B cell (primary cell): ENCODE measurements around the gene TRIM24. TPM values are rescaled to one million over a fixed set of nuclear protein-coding genes. Genes with fewer than 3 reads are reported as not detected.

Experiments used
- ATAC-seq: fragments of 200-7000 bp; cut with Tn5 transposase; one replicate; pipeline ENCODE4 v1.10.0; 2021; ENCODE audit warnings: low read depth, mild to moderate bottlenecking, moderate number of reproducible peaks, moderate library complexity
- CTCF ChIA-PET: fragments of 350-600 bp; sonication (Branson Sonifier 250); formaldehyde crosslinking; loops from one replicate; lab custom pipeline; 2021; ENCODE audit warnings: antibody characterized with exemption, inconsistent platforms; lab: Charles Lee
- POLR2A ChIA-PET: fragments of 350-600 bp; sonication (Branson Sonifier 250); formaldehyde crosslinking; loops from one replicate; lab custom pipeline; 2021; ENCODE audit warnings: antibody characterized with exemption; lab: Charles Lee
- DNase-seq: peaks from one replicate; pipeline ENCODE4 v3.0.0; 2013
- H2AFZ ChIP-seq: 2 replicates; pipeline ENCODE4 v1.6.1; 2012; ENCODE audit warnings: mild to moderate bottlenecking, low read depth, low read length; ENCODE audit not compliant: insufficient read depth, poor library complexity, severe bottlenecking
- H3K27ac ChIP-seq, 2 donors: 1 replicate in 1 of 2; 2 replicates in 1 of 2; pipeline ENCODE4 v1.5.1; 2012 to 2013; ENCODE audit warnings: low read length in 2 of 2, mild to moderate bottlenecking in 2 of 2, moderate library complexity in 1 of 2
- H3K27me3 ChIP-seq, 4 experiments: fragments of 200-600 bp in 1 of 4; sonication (generic) in 1 of 4; replicated peaks in 1 of 4; 1 replicate in 2 of 4; 2 replicates in 2 of 4; pipeline versions ENCODE4 v1.6.1 to v1.7.0; 2013 to 2016; ENCODE audit warnings: low read length in 3 of 4, mild to moderate bottlenecking in 2 of 4, mixed read lengths in 1 of 4, moderate library complexity in 1 of 4; ENCODE audit not compliant: insufficient read depth in 4 of 4, control insufficient read depth in 3 of 4; ENCODE audit errors: control extremely low read depth in 1 of 4
- H3K36me3 ChIP-seq, 2 experiments: replicated peaks in 1 of 2; 1 replicate in 1 of 2; 2 replicates in 1 of 2; pipeline versions ENCODE4 v1.6.1 to v1.7.1; 2013; ENCODE audit warnings: low read length in 1 of 2; ENCODE audit not compliant: insufficient read depth in 2 of 2, control insufficient read depth in 1 of 2; ENCODE audit errors: control extremely low read depth in 1 of 2, extremely low read depth in 1 of 2
- H3K4me1 ChIP-seq, 2 donors: fragments of 200-600 bp in 1 of 2; sonication (generic) in 1 of 2; 1 replicate in 1 of 2; 2 replicates in 1 of 2; pipeline versions ENCODE4 v1.5.1 to v1.6.1; 2013 to 2017; ENCODE audit warnings: low read length in 2 of 2; ENCODE audit not compliant: control insufficient read depth in 2 of 2, insufficient read depth in 2 of 2
- H3K4me2 ChIP-seq: replicated peaks from 2 replicates; pipeline ENCODE3; 2012; ENCODE audit warnings: mild to moderate bottlenecking, low read depth, low read length; ENCODE audit not compliant: poor library complexity, severe bottlenecking
- H3K4me3 ChIP-seq, 5 experiments: fragments of 200-600 bp in 1 of 5; sonication (generic) in 1 of 5; 1 replicate in 3 of 5; 2 replicates in 2 of 5; pipeline versions ENCODE4 v1.5.1 to v1.7.0; 2011 to 2016; ENCODE audit warnings: low read length in 4 of 5, mild to moderate bottlenecking in 4 of 5, low read depth in 2 of 5, control low read depth in 1 of 5, moderate library complexity in 1 of 5; ENCODE audit not compliant: insufficient read depth in 1 of 5; ENCODE audit errors: control extremely low read depth in 1 of 5, extremely low read depth in 1 of 5
- H3K79me2 ChIP-seq: fragments of 200-600 bp; sonication (generic); one replicate; pipeline ENCODE4 v1.6.0; 2016; ENCODE audit warnings: low read length; ENCODE audit not compliant: control insufficient read depth, insufficient read depth
- H3K9ac ChIP-seq: fragments of 200-600 bp; sonication (generic); 2 replicates; pipeline ENCODE4 v1.6.1; 2017; ENCODE audit warnings: mild to moderate bottlenecking, low read length, moderate library complexity
- H3K9me3 ChIP-seq, 3 donors: one replicate each; pipeline versions ENCODE4 v1.6.1 to v1.7.1; 2013; ENCODE audit warnings: low read length in 2 of 3; ENCODE audit not compliant: control insufficient read depth in 2 of 3, insufficient read depth in 1 of 3; ENCODE audit errors: control extremely low read depth in 1 of 3
- H4K20me1 ChIP-seq: 2 replicates; pipeline ENCODE4 v1.6.0; 2012; ENCODE audit warnings: mild to moderate bottlenecking, low read length; ENCODE audit not compliant: insufficient read depth, control insufficient read depth, poor library complexity, severe bottlenecking
- H3K27ac Mint-ChIP-seq: one replicate; pipeline ENCODE4 v1.8.0; 2021; ENCODE audit warnings: mixed read lengths
- H3K27me3 Mint-ChIP-seq: one replicate; pipeline ENCODE4 v1.8.0; 2021; ENCODE audit warnings: mixed read lengths
- H3K4me1 Mint-ChIP-seq: one replicate; pipeline ENCODE4 v1.8.0; 2021; ENCODE audit warnings: mixed read lengths
- H3K4me3 Mint-ChIP-seq: one replicate; pipeline ENCODE4 v1.8.0; 2021; ENCODE audit warnings: mixed read lengths
- H3K9me3 Mint-ChIP-seq: one replicate; pipeline ENCODE4 v1.8.0; 2022; ENCODE audit warnings: mixed read lengths; ENCODE audit not compliant: insufficient read depth
- EZH2 ChIP-seq: IDR thresholded peaks from 2 replicates; pipeline ENCODE4 v1.6.1; 2012; ENCODE audit warnings: borderline replicate concordance, low read depth, mild to moderate bottlenecking, moderate library complexity, low read length; ENCODE audit not compliant: insufficient read depth, poor library complexity, severe bottlenecking
- WGBS: methylation state at CpG from one replicate; pipeline ENCODE4 v1.1.5; 2013; ENCODE audit warnings: missing lambda C conversion rate; ENCODE audit not compliant: insufficient coverage; 5-methylcytosine and 5-hydroxymethylcytosine counted together
- intact Hi-C: fragments of 100-400 bp; cut with micrococcal nuclease; formaldehyde crosslinking; loops from one replicate; pipeline ENCODE4 v1.10.0; 2022
- polyA plus RNA-seq: library from polyadenylated mRNA; depleted of rRNA; stranded (reverse); fragments of >200 nt; gene quantifications from 2 replicates; pipeline ENCODE4 v1.2.3, GENCODE V29; 2012
- total RNA-seq, 2 donors: library from RNA; stranded (reverse); fragments of 120-200 nt in 1 of 2; gene quantifications; 1 replicate in 1 of 2; 2 replicates in 1 of 2; pipeline versions ENCODE4 v1.2.3 to v1.2.4, GENCODE V29; 2013 to 2022
- TF ChIP-seq, protein P1 (sequence below): fragments of 200-600 bp; IDR thresholded peaks from one replicate; pipeline ENCODE4 v1.8.0; 2022; ENCODE audit warnings: antibody characterized with exemption, mild to moderate bottlenecking

The TRIM24 gene
- total and polyA plus RNA-seq, 2 donors (not counting 1 experiment from before 2014, with no cell fraction given), result 3.7 to 18.7 TPM

DNA sequence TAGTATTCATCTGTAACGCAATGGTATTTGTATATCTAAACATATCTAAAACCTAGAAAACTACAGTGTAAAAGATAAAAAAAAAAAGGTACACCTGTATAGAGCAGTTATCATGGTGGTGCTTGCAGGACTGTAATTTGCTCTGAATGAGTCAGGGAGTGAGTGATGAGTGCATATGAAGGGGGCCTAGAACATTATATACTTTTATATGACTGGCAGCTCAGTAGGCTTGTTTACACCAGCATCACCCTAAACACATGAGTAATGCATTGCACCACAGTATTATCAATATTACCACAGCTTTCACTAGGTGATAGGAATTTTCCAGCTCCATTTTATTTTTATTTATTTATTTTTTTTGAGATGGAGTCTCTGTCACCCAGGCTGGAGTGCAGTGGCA lies 40.8 kb downstream of the TRIM24 start:
- H2AFZ ChIP-seq, result no peak overlapping the region
- ChIA-PET CTCF (interaction anchor here (0.6 kb wide), 1 partner anchor 17 kb away, joined by 3 read pairs; no protein-coding TSS in a partner anchor), POLR2A (no interaction called here)
- intact Hi-C loops, result no loop called here
- no peaks in the 10 kb centered on the region for H3K9me3 Mint-ChIP-seq
- peaks cover 15% of the 10 kb centered on the region for H3K4me1 Mint-ChIP-seq
- no CpG with 5 or more reads among the region's 1 CpG for WGBS
- H3K27ac ChIP-seq, result no peak overlapping the region
- H3K9ac ChIP-seq, result no peak overlapping the region
- ATAC-seq (no peak), DNase-seq (no peak)
- no peaks in the 10 kb centered on the region for H3K27me3 ChIP-seq
- no peaks in the 10 kb centered on the region for H3K27me3 Mint-ChIP-seq
- no peak overlapping the region for H3K4me3 ChIP-seq
- H3K4me3 Mint-ChIP-seq, result no peak overlapping the region
- TF ChIP-seq, protein P1, sequence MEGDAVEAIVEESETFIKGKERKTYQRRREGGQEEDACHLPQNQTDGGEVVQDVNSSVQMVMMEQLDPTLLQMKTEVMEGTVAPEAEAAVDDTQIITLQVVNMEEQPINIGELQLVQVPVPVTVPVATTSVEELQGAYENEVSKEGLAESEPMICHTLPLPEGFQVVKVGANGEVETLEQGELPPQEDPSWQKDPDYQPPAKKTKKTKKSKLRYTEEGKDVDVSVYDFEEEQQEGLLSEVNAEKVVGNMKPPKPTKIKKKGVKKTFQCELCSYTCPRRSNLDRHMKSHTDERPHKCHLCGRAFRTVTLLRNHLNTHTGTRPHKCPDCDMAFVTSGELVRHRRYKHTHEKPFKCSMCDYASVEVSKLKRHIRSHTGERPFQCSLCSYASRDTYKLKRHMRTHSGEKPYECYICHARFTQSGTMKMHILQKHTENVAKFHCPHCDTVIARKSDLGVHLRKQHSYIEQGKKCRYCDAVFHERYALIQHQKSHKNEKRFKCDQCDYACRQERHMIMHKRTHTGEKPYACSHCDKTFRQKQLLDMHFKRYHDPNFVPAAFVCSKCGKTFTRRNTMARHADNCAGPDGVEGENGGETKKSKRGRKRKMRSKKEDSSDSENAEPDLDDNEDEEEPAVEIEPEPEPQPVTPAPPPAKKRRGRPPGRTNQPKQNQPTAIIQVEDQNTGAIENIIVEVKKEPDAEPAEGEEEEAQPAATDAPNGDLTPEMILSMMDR, result no peak
- no peak for TF ChIP-seq EZH2
- H3K79me2 ChIP-seq, result peaks cover 52% of the 10 kb centered on the region
- no peaks in the 10 kb centered on the region for H4K20me1 ChIP-seq
- no peak overlapping the region for H3K27ac Mint-ChIP-seq
- peaks cover 0 to 5% (median 2%) of the 10 kb centered on the region in 3 donors for H3K9me3 ChIP-seq
- no peak overlapping the region for H3K4me2 ChIP-seq
- H3K4me1 ChIP-seq, result no peaks in the 10 kb centered on the region
- peaks cover 4 to 14% of the 10 kb centered on the region in 2 experiments for H3K36me3 ChIP-seq

DNA sequence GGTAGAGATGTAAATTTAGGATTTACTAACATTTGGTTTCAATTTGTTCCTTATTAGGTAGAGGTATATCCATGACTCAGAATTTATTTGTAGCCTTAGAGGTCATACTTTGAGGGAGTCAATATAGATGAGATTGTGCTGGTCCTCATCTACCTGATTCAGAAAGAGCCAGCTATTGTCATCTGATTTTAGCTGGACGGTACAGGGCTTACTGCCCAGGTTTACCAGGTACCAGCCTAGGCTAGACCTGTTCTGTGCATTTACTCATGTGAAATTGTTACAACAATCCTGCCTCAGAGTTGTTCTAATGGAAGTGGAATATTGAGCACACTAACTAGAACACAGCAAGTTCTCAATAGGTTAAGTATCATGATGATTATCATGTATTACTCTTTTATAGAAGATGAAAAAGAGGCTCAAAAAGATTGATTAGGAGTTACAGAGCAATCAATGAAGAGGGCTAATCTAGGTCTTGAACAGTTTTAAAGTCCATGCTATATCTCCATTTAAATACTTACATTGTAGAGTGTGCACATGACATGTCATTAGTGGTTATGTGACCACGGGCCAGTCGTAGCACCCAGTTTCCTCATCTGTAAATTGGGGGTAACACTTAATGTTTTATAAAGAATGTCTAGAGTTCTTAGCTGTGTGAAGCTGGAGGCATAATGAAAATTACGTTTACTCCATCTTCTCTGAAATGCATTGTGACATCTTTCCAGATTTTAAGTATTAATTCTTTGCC lies 42.1 kb downstream of the TRIM24 start:
- Histone ChIP-seq H3K27ac (no peak overlapping the region), H3K9ac (no peak overlapping the region), H4K20me1 (no peaks in the 10 kb centered on the region), H2AFZ (no peak overlapping the region), H3K9me3 (peaks cover 0 to 5% (median 2%) of the 10 kb centered on the region in 3 donors), H3K27me3 (no peaks in the 10 kb centered on the region), H3K4me3 (no peak overlapping the region), H3K4me1 (peaks cover 5% of the 10 kb centered on the region in 2 donors), H3K4me2 (no peak overlapping the region), H3K79me2 (peaks cover 41% of the 10 kb centered on the region), H3K36me3 (peaks cover 4 to 14% of the 10 kb centered on the region in 2 experiments)
- H3K27me3 Mint-ChIP-seq, result no peaks in the 10 kb centered on the region
- H3K27ac Mint-ChIP-seq, result no peak overlapping the region
- ATAC-seq, result no peak
- no CpG with 5 or more reads among the region's 4 CpGs for WGBS
- no peak for DNase-seq
- no peak for TF ChIP-seq EZH2
- TF ChIP-seq, protein P1, result no peak
- CTCF ChIA-PET, result interaction anchor here (0.6 kb wide), 1 partner anchor 12 kb away, joined by 3 read pairs; no protein-coding TSS in a partner anchor
- peaks cover 24% of the 10 kb centered on the region for H3K4me1 Mint-ChIP-seq
- intact Hi-C loops, result no loop called here
- no peak overlapping the region for H3K4me3 Mint-ChIP-seq
- no peaks in the 10 kb centered on the region for H3K9me3 Mint-ChIP-seq
- POLR2A ChIA-PET, result no interaction called here
